ENCODE results near the gene OSBPL3. TPM values are rescaled to one million over a fixed set of nuclear protein-coding genes. Genes with fewer than 3 reads are reported as not detected.

OSBPL3 gene
- total and polyA plus RNA-seq, 12 donors, result 1.1 to 8.4 (median 3.1) TPM

GRCh38 chr7:24980534-24981170 is 674 bp upstream of the OSBPL3 start:
- DNase-seq, result peak in 4 of 7 donors; percentile 16 to 53 (median 22)

GRCh38 chr7:24979470-24979862 is 512 bp downstream of the OSBPL3 start:
- intact Hi-C loops (cut with DNase I), result loop anchor here in 1 of 2 donors (10.0 kb wide), 2 partner anchors 85 to 155 kb away; no protein-coding TSS in a partner anchor

More at GRCh38 chr7:24980534-24981170, 674 bp upstream of the OSBPL3 start:
- TF ChIP-seq CTCF (IDR thresholded peaks at IDR 0.05) (no peak), POLR2A (IDR thresholded peaks at IDR 0.05) (no peak)
- Histone ChIP-seq H3K27ac (peak overlapping the region in 4 of 5 donors; percentile 33 to 86 (median 51)), H3K36me3 (replicated peaks in 1 of 2) (no peaks in the 10 kb centered on the region), H3K4me3 (peak overlapping the region in 3 of 4 donors; percentile 14 to 54 (median 15)), H3K4me1 (replicated peaks in 1 of 2) (peaks cover 7 to 26% of the 10 kb centered on the region in 2 donors), H3K27me3 (no peaks in the 10 kb centered on the region), H3K9me3 (replicated peaks in 1 of 3) (no peaks in the 10 kb centered on the region)
- WGBS, 4 donors, result 9 to 10% (median 10%) methylated on average over 25 to 26 of the region's 26 CpGs
- intact Hi-C loops (cut with DNase I), result no loop called here

GRCh38 chr7:24978843-24979469 is 1.0 kb downstream of the OSBPL3 start:
- peaks cover 7 to 26% of the 10 kb centered on the region in 2 donors for H3K4me1 ChIP-seq (replicated peaks in 1 of 2)
- H3K27me3 ChIP-seq, result no peaks in the 10 kb centered on the region
- peak overlapping the region in 2 of 4 donors; percentile 21 to 54 for H3K4me3 ChIP-seq
- H3K36me3 ChIP-seq (replicated peaks in 1 of 2), result no peaks in the 10 kb centered on the region
- TF ChIP-seq POLR2A (IDR thresholded peaks at IDR 0.05) (no peak), CTCF (IDR thresholded peaks at IDR 0.05) (no peak)
- DNase-seq, result no peak
- intact Hi-C loops (cut with DNase I), result loop anchor here in 1 of 2 donors (10.0 kb wide), 2 partner anchors 86 to 154 kb away; no protein-coding TSS in a partner anchor
- WGBS, 4 donors, result 32 to 39% (median 35%) methylated on average over 29 of the region's 29 CpGs
- no peaks in the 10 kb centered on the region for H3K9me3 ChIP-seq (replicated peaks in 1 of 3)
- H3K27ac ChIP-seq, result peak overlapping the region in 2 of 5 donors; percentile 56 to 77

More at GRCh38 chr7:24979470-24979862, 512 bp downstream of the OSBPL3 start:
- Histone ChIP-seq H3K4me3 (peak overlapping the region in 2 of 4 donors; percentile 21 to 54), H3K9me3 (replicated peaks in 1 of 3) (no peaks in the 10 kb centered on the region), H3K27me3 (no peaks in the 10 kb centered on the region), H3K4me1 (replicated peaks in 1 of 2) (peaks cover 7 to 26% of the 10 kb centered on the region in 2 donors), H3K36me3 (replicated peaks in 1 of 2) (no peaks in the 10 kb centered on the region), H3K27ac (peak overlapping the region in 3 of 5 donors; percentile 29 to 77 (median 56))
- no peak for TF ChIP-seq POLR2A (IDR thresholded peaks at IDR 0.05)
- TF ChIP-seq CTCF (IDR thresholded peaks at IDR 0.05), result peak in 4 of 6 experiments; percentile 7 to 25 (median 16)
- DNase-seq, result peak; percentile 27 to 58 (median 33)
- WGBS, 4 donors, result 0 to 8% (median 0%) methylated on average over 2 to 42 of the region's 42 CpGs

GRCh38 chr7:24975644-24976260 is 4.2 kb downstream of the OSBPL3 start:
- H3K4me1 ChIP-seq (replicated peaks in 1 of 2), result peaks cover 7 to 10% of the 10 kb centered on the region in 2 donors
- DNase-seq, result no peak
- intact Hi-C loops (cut with DNase I), result loop anchor here in 1 of 2 donors (10.0 kb wide), 2 partner anchors 89 to 151 kb away; no protein-coding TSS in a partner anchor
- H3K36me3 ChIP-seq (replicated peaks in 1 of 2), result no peaks in the 10 kb centered on the region
- no peak overlapping the region for H3K27ac ChIP-seq
- no peak overlapping the region for H3K4me3 ChIP-seq
- WGBS, 4 donors, result 72 to 82% (median 75%) methylated on average over 4 of the region's 4 CpGs
- no peaks in the 10 kb centered on the region for H3K27me3 ChIP-seq
- H3K9me3 ChIP-seq (replicated peaks in 1 of 3), result no peaks in the 10 kb centered on the region
- TF ChIP-seq CTCF (IDR thresholded peaks at IDR 0.05), result no peak
- no peak for TF ChIP-seq POLR2A (IDR thresholded peaks at IDR 0.05)
